Measurements from ENCODE around the gene LIPK. TPM values are rescaled to one million over a fixed set of nuclear protein-coding genes. Genes with fewer than 3 reads are reported as not detected.

The LIPK gene
- total RNA-seq, 4 donors from 2014 or later, result not detected

GRCh38 chr10:88745633-88746032 is 39.6 kb downstream of the LIPK start:
- H3K9me3 ChIP-seq, result peaks cover 0 to 27% (median 0%) of the 10 kb centered on the region in 3 donors
- H3K36me3 ChIP-seq, result no peaks in the 10 kb centered on the region
- 78 to 100% methylated on average over 1 of the region's 1 CpG for WGBS, 2 donors (ENCODE audit: low coverage in 1 of 2)

GRCh38 chr10:88754287-88754686 is 48.2 kb downstream of the LIPK start:
- H3K4me1 ChIP-seq, result no peaks in the 10 kb centered on the region
- no peak for ATAC-seq
- H3K27ac ChIP-seq, result no peak overlapping the region
- no peak for TF ChIP-seq POLR2A (IDR thresholded peaks at IDR 0.05)
- TF ChIP-seq POLR2AphosphoS5 (IDR thresholded peaks at IDR 0.05), result no peak
- peaks cover 0 to 4% (median 0%) of the 10 kb centered on the region in 3 donors for H3K9me3 ChIP-seq
- H3K4me3 ChIP-seq, result no peak overlapping the region
- H3K36me3 ChIP-seq, result no peaks in the 10 kb centered on the region
- H3K27me3 ChIP-seq, result no peaks in the 10 kb centered on the region

More at GRCh38 chr10:88745633-88746032, 39.6 kb downstream of the LIPK start:
- Histone ChIP-seq H3K27me3 (peaks cover 22% of the 10 kb centered on the region), H3K27ac (no peak overlapping the region), H3K4me1 (no peaks in the 10 kb centered on the region), H3K4me3 (no peak overlapping the region)
- TF ChIP-seq POLR2A (IDR thresholded peaks at IDR 0.05) (no peak), POLR2AphosphoS5 (IDR thresholded peaks at IDR 0.05) (no peak), CTCF (IDR thresholded peaks at IDR 0.05) (no peak), EP300 (IDR thresholded peaks at IDR 0.05) (no peak)
- ATAC-seq, result no peak

- no peak for ATAC-seq
- no peak for TF ChIP-seq EP300 (IDR thresholded peaks at IDR 0.05)
- TF ChIP-seq POLR2A (IDR thresholded peaks at IDR 0.05), result no peak
- TF ChIP-seq CTCF (IDR thresholded peaks at IDR 0.05), result no peak
- no peak for TF ChIP-seq POLR2AphosphoS5 (IDR thresholded peaks at IDR 0.05)
- no peaks in the 10 kb centered on the region for H3K27me3 ChIP-seq
- no peak overlapping the region for H3K4me3 ChIP-seq
- H3K27ac ChIP-seq, result no peak overlapping the region
- H3K9me3 ChIP-seq, result no peaks in the 10 kb centered on the region
- no peaks in the 10 kb centered on the region for H3K4me1 ChIP-seq
- WGBS, 2 donors (ENCODE audit: low coverage in 1 of 2), result 50 to 53% methylated on average over 3 of the region's 3 CpGs
- H3K36me3 ChIP-seq, result no peaks in the 10 kb centered on the region
Measured at GRCh38 chr10:88755753-88756152, 49.7 kb downstream of the LIPK start.

- Histone ChIP-seq H3K27ac (no peak overlapping the region), H3K4me3 (no peak overlapping the region), H3K27me3 (no peaks in the 10 kb centered on the region), H3K9me3 (no peaks in the 10 kb centered on the region), H3K36me3 (no peaks in the 10 kb centered on the region), H3K4me1 (no peaks in the 10 kb centered on the region)
- 0% methylated on average over 1 of the region's 1 CpG for WGBS, 2 donors (ENCODE audit: low coverage in 1 of 2)
- no peak for TF ChIP-seq POLR2AphosphoS5 (IDR thresholded peaks at IDR 0.05)
- no peak for TF ChIP-seq POLR2A (IDR thresholded peaks at IDR 0.05)
- TF ChIP-seq EP300 (IDR thresholded peaks at IDR 0.05), result no peak
- no peak for TF ChIP-seq CTCF (IDR thresholded peaks at IDR 0.05)
- ATAC-seq, result no peak
Measured at GRCh38 chr10:88756660-88757059, 50.6 kb downstream of the LIPK start.

- ATAC-seq, result peak; percentile 55
- Histone ChIP-seq H3K27me3 (no peaks in the 10 kb centered on the region), H3K4me3 (no peak within 1 kb of the TSS), H3K9me3 (no peaks in the 10 kb centered on the region), H3K4me1 (no peaks in the 10 kb centered on the region), H3K36me3 (no peaks in the 10 kb centered on the region), H3K27ac (no peak within 1 kb of the TSS)
- TF ChIP-seq CTCF (IDR thresholded peaks at IDR 0.05), result no peak
- no peak for TF ChIP-seq POLR2A (IDR thresholded peaks at IDR 0.05)
- TF ChIP-seq EP300 (IDR thresholded peaks at IDR 0.05), result no peak
- TF ChIP-seq POLR2AphosphoS5 (IDR thresholded peaks at IDR 0.05), result no peak
- 85 to 90% methylated on average over 2 to 7 of the region's 7 CpGs for WGBS, 2 donors (ENCODE audit: low coverage in 1 of 2)
Measured at GRCh38 chr10:88759366-88760101, 53.5 kb downstream of the LIPK start, which contains the start of gene LIPN. Gene LIPN (plus strand): TSS chr10:88760020. CDS start chr10:88761406, 1,386 bp downstream.

Measured in gastroesophageal sphincter (tissue), 4 donors.